Sciatic nerve (tissue), 2 donors: Measurements from ENCODE around the gene TIGAR. TPM values are rescaled to one million over a fixed set of nuclear protein-coding genes. Genes with fewer than 3 reads are reported as not detected.

Experiments used
- ATAC-seq: fragments of 200-7000 bp; cut with Tn5 transposase; one replicate; pipeline ENCODE4 v1.9.1; 2020; ENCODE audit warnings: mild to moderate bottlenecking, moderate library complexity
- DNase-seq: peaks from one replicate; pipeline ENCODE4 v3.0.0-alpha.2; 2020; ENCODE audit warnings: low spot score
- intact Hi-C: fragments of 100-400 bp; cut with DNase I; formaldehyde crosslinking; loops from one replicate; pipeline ENCODE4 v1.14.2; 2022
- total RNA-seq: library from RNA; stranded (reverse); fragmentation: NEBNext Ultra II Directional; extraction: Animal tissue kit (Norgen Biotek cat#: 25700); gene quantifications from one replicate; pipeline ENCODE4 v1.2.1, GENCODE V29; 2021
- donor health status: DM: no; HTN: no; CAD: no.
- donor health status: DM: no; HTN: no; CAD: no.

The TIGAR gene
- total RNA-seq, 1 donor from 2014 or later, result 7.9 TPM

GRCh38 chr12:4293966-4294505 is 27.0 kb upstream of the TIGAR start:
- intact Hi-C loops, result no loop called here
- ATAC-seq (peak; percentile 39), DNase-seq (peak; percentile 54)

DNA sequence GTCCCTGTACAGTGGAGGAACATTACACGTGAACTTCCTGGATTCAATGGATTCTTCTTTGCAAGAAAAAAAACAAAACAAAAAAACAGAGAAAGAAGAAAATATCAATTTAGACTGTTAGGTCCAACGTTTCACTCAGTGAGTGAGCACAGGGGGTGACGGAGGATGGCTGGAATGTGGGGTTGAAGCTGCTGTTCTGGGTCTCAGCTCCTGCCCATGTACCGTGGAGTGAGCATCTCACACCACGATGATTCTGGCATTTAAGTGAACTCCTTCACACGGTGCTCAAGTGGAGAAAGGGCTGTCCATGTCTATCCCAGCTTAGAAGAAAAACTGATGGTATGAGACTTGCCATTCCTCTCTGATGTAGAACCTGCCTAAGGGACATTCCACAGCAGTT is 24.3 kb upstream of the TIGAR start:
- ATAC-seq, result no peak

GRCh38 chr12:4297617-4298016 is 23.4 kb upstream of the TIGAR start:
- intact Hi-C loops, result no loop called here
- ATAC-seq, result no peak
- DNase-seq, result no peak

More for the DNA sequence above, 24.3 kb upstream of the TIGAR start:
- intact Hi-C loops, result no loop called here
- DNase-seq, result peak; percentile 21

GRCh38 chr12:4300883-4301282 is 20.1 kb upstream of the TIGAR start:
- no peak for ATAC-seq
- no peak for DNase-seq
- intact Hi-C loops, result no loop called here

GRCh38 chr12:4301932-4302501 is 19.0 kb upstream of the TIGAR start:
- no peak for DNase-seq
- no peak for ATAC-seq
- intact Hi-C loops, result no loop called here

DNA sequence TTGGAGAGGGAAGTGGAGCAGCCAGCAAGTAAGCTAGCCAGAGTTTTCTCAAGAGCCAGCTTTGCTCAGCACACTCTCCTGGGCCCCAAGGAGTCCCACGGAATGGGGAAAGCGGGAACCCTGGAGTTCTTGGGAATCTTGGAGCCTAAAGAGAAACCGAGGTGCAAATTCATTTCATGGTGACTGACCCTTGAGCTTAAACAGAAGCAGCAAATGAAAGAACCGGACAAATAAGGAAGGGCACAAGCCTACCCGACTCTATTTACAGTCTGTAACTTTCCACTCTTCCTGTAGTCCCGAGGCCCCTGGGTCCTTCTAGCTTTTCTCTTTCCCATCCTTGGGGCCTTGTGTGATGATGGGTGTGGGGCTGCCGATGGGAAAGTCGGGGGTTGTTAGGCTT is 18.1 kb upstream of the TIGAR start:
- DNase-seq (no peak), ATAC-seq (no peak)
- intact Hi-C loops, result no loop called here

DNA sequence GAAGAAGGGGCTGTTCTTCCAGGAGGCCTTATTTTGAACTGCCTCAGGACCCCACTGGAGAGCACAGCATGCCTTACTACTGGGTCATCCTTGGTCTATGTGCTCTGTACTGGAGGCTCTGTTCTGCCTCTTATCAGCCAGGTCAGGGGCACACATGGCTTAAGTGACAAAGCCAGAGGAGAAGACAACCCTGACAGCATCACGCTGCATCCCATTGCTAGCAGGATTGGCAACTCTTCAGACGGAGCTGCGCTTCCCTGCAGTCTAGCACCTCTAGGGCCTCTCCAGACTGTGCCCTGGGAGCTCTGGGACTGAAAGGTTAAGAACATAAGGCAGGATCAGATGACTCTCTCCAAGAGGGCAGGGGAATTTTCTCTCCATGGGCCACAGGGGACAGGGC is 17.3 kb upstream of the TIGAR start:
- intact Hi-C loops, result no loop called here
- ATAC-seq, result peak; percentile 19
- no peak for DNase-seq

GRCh38 chr12:4307593-4308333 is 13.2 kb upstream of the TIGAR start:
- ATAC-seq (peak; percentile 95), DNase-seq (peak; percentile 72)
- intact Hi-C loops, result no loop called here

GRCh38 chr12:4308334-4308950 is 12.6 kb upstream of the TIGAR start:
- ATAC-seq (no peak), DNase-seq (no peak)
- intact Hi-C loops, result no loop called here

DNA sequence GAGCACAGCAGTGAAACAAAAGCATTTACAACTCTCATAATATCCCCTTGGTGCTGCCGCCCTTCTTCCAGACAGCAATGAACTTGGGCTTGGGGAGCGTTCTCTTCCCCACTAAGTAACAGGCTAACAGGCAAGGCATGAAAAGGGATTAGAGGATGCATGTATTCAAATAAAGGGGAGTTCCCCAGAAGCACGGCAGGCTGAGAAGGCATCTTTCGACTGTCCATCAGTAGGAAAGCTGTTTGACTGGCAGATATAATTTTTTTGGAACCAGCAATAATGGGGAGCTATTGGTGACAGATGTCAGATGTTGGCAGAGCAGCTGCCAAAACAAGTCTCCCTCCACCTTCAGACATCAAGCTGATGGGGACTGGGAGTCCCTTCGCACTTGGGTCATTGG is 9.2 kb upstream of the TIGAR start:
- ATAC-seq (no peak), DNase-seq (no peak)
- intact Hi-C loops, result no loop called here

DNA sequence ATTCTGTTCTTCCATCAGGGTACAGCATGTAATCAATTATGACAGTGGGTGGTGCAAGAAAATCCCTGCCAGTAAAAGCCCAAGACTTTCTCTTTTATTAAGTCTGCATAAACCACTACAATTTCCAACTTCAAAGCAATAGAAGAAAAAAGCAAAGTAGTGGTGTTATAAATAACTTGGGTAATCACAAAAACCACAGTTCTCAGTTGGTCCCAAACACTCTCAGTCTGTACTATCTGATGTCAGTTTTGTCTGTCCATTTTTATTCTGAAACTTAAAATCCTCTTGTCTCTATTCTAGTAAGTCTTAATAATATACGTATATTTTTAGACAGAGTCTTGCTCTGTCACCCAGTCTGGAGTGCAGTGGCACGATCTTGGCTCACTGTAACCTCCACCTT is 8.8 kb upstream of the TIGAR start:
- DNase-seq (no peak), ATAC-seq (no peak)
- intact Hi-C loops, result no loop called here

DNA sequence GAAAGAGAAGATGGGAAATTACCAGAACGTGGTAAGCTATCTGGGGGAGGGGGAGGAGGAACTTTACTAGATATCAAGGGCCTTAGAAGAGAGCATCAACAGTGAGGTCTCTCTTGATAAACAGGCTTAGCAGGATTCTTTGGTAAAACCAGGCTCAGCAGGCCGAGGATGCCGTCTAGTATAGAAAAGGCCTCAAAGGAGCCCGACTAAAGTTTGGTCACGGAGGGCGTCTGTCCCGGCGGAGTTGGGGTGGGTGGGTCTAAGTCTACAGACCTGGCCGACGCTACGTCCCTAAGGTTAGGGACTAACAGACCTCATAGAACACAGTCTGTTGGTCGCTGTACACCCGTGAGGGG is 538 bp upstream of the TIGAR start:
- ATAC-seq (peak; percentile 43), DNase-seq (no peak)
- intact Hi-C loops, result no loop called here

DNA sequence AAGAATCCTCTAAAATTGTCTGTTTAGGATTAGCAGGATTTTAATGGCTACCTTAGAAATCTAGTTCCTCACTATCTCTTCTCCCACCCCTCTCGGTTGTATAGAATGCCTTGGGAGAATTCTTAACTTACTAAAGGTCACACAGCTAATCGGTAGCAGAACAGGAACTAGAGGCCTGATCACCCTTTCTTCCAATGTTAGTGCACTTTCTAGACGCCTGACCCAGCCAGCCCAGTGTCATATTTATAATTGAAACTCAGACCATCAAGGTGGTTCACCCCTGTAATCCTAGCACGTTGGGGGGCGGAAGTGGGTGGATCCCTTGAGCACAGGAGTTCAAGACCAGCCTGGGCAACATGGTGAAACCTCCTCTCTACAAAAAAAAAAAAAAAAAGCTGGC is 1.7 kb downstream of the TIGAR start:
- intact Hi-C loops, result no loop called here

DNA sequence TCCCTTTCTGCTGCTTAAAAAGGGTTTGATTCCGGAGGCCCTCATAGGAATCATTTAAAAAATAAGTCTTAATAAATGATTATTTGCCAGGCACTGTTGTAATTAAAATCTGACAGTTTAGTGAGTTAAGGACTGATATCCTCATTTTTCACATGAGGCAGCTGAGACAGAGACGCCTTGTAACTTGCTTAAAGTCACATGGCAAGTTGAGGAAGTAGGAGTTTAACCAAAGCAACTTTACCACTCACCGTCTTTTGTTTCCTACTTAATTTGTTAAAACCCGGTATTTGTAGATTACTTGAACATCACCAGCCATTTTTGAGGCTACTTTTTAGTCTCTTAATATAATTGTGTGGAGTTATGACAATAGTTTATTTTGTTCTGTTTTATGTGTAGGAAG is 2.4 kb downstream of the TIGAR start:
- no peak for DNase-seq
- intact Hi-C loops, result no loop called here

More for the DNA sequence above, 1.7 kb downstream of the TIGAR start:
- no peak for DNase-seq
- ATAC-seq, result no peak

DNA sequence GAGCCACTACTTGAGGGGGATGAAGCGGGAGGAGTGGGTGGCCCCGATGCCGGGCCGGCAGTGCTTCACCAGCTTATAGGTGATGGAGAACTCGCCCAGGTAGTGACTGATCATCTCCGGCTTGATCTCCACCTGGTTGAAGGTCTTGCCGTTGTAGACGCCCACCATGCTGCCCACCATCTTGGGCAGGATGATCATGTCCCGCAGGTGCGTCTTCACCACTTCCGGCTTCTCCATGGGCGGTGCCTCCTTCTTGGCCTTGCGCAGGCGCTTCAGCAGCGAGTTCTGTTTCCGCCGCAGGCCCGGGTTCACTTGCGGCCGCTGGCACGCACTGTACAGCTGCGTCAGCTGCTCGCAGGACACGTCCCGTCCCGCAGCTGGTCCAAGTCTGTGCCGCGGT is 3.4 kb downstream of the TIGAR start:
- DNase-seq, result no peak
- no peak for ATAC-seq
- intact Hi-C loops, result no loop called here

More for the DNA sequence above, 2.4 kb downstream of the TIGAR start:
- ATAC-seq, result no peak

- intact Hi-C loops, result no loop called here
- DNase-seq (no peak), ATAC-seq (no peak)
Measured at GRCh38 chr12:4325966-4326365, 5.0 kb downstream of the TIGAR start.

- intact Hi-C loops, result no loop called here
- DNase-seq (no peak), ATAC-seq (no peak)
Measured at GRCh38 chr12:4327293-4327692, 6.3 kb downstream of the TIGAR start.

DNA sequence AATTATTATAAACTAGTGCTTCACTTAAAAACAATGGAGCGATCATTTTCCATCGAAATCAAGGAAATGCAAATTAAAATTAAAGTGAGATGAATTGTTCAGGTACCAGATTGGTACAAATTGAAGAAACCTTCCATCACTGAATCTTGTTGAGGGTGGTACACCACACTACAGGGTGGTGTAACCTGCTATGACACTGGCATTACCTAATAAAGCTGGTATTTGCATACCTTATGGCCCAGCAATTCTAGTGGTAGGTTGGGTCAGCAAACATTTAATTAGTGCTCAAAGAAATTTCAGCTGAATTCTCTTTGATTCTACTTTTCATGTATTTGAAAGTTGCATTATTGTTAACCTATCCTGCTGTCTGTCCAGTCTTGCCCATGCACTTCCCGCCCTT is 9.2 kb downstream of the TIGAR start:
- intact Hi-C loops, result no loop called here
- no peak for DNase-seq
- ATAC-seq, result no peak

GRCh38 chr12:4331221-4331620 is 10.2 kb downstream of the TIGAR start:
- intact Hi-C loops, result no loop called here
- ATAC-seq (no peak), DNase-seq (no peak)

DNA sequence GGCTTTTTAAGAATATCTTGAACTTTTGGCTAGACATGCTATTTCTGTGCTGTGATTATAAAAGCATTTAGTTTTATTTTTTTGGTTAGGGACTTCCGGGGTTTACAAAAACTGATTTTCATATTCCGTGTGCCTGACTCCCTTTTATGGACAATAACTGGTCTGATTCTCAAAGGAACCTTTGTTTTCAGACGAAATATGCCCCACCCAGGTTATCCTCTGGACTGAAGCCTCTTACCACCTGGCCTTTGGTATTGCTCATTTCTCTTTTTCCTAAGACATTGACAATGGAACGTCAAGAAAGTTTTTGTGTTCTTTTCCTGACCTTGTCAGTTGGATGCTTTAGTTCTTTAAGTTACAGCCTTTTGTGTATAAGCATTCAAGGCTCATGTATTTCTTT is 10.8 kb downstream of the TIGAR start:
- DNase-seq (no peak), ATAC-seq (no peak)
- intact Hi-C loops, result no loop called here
